K562 (cell line): ENCODE measurements around the gene BLOC1S3. TPM values are rescaled to one million over a fixed set of nuclear protein-coding genes. Genes with fewer than 3 reads are reported as not detected.

ENCODE experiments used
- polyA plus RNA-seq, 8 experiments: library from polyadenylated mRNA; depleted of rRNA in 4 of 8; stranded (reverse) in 5 of 8; unstranded in 3 of 8; fragments of >200 nt; fragmentation: Nextera tagmentation in 2 of 8; fragmentation: Illumina TruSeq in 1 of 8; extraction: Ambion mirVana in 2 of 8; extraction: Trizol in 1 of 8; gene quantifications; 2 replicates each; pipeline versions ENCODE4 v1.2.1 to v1.2.3, GENCODE V29; 2011 to 2014; ENCODE audit warnings: inconsistent platforms in 1 of 8, missing spikeins in 1 of 8
- total RNA-seq, 7 experiments: library from RNA; depleted of rRNA in 6 of 7; stranded (reverse); fragments of >200 nt in 6 of 7; fragmentation: Illumina TruSeq in 2 of 7; extraction: Trizol in 2 of 7; gene quantifications; 2 replicates each; pipeline versions ENCODE4 v1.2.1 to v1.2.3, GENCODE V29; 2011 to 2021; ENCODE audit warnings: low replicate concordance in 1 of 7
- TF ChIP-seq, protein P1 (sequence below), 2 experiments: fragments of 450-650 bp; IDR thresholded peaks; 2 replicates each; pipeline ENCODE4 v1.6.1; 2016; ENCODE audit warnings: mild to moderate bottlenecking in 2 of 2, borderline replicate concordance in 1 of 2, low read depth in 1 of 2, moderate library complexity in 1 of 2

The BLOC1S3 gene
- total and polyA plus RNA-seq, 9 of the 15 experiments (the other 6 are each of a cell fraction or from before 2014, with no cell fraction given), result 3.9 to 20.2 (median 10.4) TPM

DNA sequence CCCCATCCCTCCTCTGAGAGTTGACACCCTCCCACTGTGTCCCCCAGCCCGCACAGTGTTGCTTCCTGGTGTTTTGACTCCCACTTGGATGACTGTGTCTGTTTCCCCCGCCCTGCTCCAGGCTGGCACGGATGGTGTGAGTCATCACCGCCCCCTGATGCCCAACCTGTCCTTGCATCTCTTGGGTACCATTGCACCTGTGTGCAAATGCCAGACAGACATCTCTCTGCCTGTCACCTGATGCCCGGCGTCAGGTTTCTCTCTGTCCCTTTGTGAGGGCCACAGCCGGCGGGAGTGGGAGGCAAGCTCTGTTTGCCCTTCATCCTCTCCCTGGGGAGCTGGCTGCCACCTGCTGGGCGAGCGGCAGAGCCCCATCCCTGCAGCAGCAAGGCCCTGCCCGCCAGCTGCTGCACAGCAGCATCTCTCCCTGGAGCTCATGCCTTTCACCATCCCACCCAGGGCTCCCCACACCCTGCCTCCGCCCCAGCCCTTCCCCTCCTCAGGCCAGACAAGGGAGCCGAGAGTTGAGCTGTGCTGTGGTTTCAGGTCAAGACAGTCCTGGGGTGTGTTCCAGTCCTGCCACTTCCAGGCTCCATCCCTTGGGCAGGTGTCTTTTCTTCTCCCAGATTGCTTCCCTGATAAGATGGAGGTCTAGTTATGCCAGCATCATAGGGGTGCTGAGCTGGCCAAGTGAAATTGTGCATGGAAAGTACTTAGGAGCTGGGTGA lies 47.5 kb upstream of the BLOC1S3 start (continued):
- TF ChIP-seq, protein P1, sequence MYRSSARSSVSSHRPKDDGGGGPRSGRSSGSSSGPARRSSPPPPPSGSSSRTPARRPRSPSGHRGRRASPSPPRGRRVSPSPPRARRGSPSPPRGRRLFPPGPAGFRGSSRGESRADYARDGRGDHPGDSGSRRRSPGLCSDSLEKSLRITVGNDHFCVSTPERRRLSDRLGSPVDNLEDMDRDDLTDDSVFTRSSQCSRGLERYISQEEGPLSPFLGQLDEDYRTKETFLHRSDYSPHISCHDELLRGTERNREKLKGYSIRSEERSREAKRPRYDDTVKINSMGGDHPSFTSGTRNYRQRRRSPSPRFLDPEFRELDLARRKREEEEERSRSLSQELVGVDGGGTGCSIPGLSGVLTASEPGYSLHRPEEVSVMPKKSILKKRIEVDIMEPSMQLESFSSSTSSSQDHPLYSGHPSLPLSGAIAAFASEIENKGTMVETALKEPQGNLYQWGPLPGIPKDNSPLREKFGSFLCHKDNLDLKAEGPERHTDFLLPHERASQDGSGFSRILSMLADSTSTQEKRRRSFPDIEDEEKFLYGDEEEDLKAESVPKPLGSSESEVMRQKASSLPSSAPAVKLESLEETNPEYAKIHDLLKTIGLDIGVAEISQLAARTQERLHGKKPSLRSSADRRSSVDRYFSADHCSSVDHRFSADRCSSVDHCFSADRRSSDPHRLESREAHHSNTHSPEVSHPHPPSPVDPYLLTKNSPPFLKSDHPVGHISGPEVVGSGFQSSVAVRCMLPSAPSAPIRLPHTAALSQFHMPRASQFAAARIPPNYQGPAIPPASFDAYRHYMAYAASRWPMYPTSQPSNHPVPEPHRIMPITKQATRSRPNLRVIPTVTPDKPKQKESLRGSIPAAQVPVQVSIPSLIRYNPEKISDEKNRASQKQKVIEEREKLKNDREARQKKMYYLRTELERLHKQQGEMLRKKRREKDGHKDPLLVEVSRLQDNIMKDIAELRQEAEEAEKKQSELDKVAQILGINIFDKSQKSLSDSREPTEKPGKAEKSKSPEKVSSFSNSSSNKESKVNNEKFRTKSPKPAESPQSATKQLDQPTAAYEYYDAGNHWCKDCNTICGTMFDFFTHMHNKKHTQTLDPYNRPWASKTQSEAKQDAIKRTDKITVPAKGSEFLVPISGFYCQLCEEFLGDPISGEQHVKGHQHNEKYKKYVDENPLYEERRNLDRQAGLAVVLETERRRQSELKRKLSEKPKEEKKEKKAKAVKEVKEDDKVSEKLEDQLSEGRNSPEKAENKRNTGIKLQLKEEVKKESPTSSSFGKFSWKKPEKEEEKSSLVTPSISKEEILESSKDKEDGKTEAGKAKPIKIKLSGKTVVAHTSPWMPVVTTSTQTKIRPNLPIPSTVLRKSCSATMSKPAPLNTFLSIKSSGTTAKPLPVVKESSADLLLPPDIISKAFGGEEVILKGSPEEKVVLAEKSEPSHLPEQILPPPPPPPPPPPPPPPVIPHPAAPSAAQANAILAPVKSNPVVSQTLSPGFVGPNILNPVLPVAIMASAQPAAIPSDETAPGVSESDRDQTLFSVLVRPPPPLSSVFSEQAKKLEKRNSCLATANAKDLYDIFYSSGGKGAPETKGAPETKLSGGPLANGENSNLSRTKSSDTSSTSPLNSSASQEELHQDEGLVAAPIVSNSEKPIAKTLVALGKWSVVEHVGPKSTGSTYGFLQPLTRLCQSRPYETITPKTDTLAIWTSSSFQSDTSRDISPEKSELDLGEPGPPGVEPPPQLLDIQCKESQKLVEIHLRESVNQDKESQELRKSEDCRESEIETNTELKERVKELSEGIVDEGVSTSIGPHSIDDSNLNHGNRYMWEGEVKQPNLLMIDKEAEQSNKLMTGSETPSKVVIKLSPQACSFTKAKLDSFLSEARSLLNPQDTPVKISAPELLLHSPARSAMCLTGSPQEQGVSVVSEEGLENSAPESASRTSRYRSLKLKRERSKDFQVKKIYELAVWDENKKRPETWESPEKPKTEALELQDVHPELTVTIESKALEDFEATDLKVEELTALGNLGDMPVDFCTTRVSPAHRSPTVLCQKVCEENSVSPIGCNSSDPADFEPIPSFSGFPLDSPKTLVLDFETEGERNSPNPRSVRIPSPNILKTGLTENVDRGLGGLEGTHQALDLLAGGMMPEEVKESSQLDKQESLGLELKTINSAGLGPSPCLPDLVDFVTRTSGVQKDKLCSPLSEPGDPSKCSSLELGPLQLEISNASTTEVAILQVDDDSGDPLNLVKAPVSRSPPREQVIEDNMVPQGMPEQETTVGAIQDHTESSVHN (IDR thresholded peaks at IDR 0.05; ENCODE audit: borderline replicate concordance in 1 of 2, low read depth in 1 of 2), result no peak
